ENCODE results near the gene RBM22.
"Not testable (repeated sequence)": the region's sequence is repeated elsewhere in the genome, so short reads cannot be mapped to it uniquely, and the experiment has no call there.

The RBM22 gene

DNA sequence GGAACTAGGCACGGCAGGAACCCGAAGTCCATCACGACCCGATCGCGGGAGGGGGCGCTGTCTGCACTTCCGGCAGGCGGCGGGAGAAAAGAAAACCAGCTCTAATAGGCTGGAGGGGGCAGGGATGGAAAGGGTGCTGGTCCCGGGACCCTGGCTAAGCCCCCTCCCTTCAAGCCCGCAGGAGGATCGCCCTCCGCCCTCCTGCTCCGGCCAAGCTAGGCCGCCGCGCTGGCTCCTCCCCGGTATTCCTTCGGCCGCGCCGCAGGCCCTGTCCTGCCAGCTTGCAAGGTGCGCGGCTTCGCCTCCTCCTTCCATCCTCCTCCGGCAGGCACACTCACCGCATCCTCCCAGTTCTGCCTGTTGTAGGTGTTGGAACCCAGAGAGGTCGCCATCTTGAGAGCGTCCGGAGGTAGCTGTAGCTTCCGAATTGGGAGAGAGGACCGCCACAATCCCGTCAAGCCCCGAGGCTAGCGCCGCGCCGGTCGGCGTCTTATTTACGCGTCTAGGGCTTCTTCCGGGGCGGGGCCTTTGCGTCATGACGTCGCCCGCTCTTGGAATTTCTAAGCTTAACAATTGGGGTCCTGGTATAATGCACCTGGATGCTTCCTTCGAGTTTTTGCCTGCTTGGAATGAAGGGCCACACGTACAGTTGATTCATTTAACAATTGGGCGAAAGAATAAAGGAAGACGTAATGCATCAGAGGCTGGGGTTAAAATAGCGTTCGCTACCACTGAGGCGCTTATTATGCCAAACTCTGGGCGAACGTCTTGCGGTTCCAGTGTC lies at the start of gene RBM22:
TSS of gene RBM22 (minus strand) at position 469 of the 784 bp plus-strand sequence. CDS start at position 392, 77 bp downstream.
- peak; percentile 91 for DNase-seq (ENCODE audit: low read depth)
- TF ChIP-seq, protein P1, sequence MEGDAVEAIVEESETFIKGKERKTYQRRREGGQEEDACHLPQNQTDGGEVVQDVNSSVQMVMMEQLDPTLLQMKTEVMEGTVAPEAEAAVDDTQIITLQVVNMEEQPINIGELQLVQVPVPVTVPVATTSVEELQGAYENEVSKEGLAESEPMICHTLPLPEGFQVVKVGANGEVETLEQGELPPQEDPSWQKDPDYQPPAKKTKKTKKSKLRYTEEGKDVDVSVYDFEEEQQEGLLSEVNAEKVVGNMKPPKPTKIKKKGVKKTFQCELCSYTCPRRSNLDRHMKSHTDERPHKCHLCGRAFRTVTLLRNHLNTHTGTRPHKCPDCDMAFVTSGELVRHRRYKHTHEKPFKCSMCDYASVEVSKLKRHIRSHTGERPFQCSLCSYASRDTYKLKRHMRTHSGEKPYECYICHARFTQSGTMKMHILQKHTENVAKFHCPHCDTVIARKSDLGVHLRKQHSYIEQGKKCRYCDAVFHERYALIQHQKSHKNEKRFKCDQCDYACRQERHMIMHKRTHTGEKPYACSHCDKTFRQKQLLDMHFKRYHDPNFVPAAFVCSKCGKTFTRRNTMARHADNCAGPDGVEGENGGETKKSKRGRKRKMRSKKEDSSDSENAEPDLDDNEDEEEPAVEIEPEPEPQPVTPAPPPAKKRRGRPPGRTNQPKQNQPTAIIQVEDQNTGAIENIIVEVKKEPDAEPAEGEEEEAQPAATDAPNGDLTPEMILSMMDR (IDR thresholded peaks at IDR 0.05; ENCODE audit: low read depth, low read length), result peak; percentile 28
- TF ChIP-seq, protein P2, sequence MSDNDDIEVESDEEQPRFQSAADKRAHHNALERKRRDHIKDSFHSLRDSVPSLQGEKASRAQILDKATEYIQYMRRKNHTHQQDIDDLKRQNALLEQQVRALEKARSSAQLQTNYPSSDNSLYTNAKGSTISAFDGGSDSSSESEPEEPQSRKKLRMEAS (IDR thresholded peaks at IDR 0.05; ENCODE audit: low read depth, low read length), result peak; percentile 30; the same call in 1 of the 2 replicates
- TF ChIP-seq MYC (IDR thresholded peaks at IDR 0.05; ENCODE audit: low read depth, low read length) (peak; percentile 56), POLR2A (IDR thresholded peaks at IDR 0.05; ENCODE audit: extremely low read depth, insufficient read length) (peak; percentile 81)
- H3K4me3 ChIP-seq (ENCODE audit: low read depth, low read length), result peak within 1 kb of the TSS; percentile 100

DNA sequence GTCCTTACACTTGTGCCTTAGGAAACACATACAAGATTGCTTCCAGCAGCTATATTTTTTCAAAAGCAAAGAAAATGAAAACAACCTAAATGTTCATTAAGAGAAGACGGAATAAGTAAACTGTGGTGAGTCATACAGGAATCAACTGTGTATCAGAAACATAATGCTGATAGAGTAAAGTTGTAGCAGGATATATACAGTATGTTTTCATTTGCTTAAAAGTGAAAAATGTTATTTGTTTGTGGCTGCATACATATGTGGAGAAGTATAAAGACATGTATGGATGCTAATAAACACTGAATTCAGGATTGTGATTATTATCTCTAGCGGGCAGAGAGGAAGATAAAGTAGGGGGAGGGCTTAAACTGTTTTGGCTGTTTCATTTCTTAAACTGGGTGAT lies 49.6 kb upstream of the RBM22 start:
- H3K4me3 ChIP-seq (ENCODE audit: low read depth, low read length), result no peak overlapping the region
- no peak for DNase-seq (ENCODE audit: low read depth)
- TF ChIP-seq MYC (IDR thresholded peaks at IDR 0.05; ENCODE audit: low read depth, low read length) (no peak), POLR2A (IDR thresholded peaks at IDR 0.05; ENCODE audit: extremely low read depth, insufficient read length) (no peak)
- TF ChIP-seq, protein P1 (IDR thresholded peaks at IDR 0.05; ENCODE audit: low read depth, low read length), result no peak
- TF ChIP-seq, protein P2 (IDR thresholded peaks at IDR 0.05; ENCODE audit: low read depth, low read length), result no peak

DNA sequence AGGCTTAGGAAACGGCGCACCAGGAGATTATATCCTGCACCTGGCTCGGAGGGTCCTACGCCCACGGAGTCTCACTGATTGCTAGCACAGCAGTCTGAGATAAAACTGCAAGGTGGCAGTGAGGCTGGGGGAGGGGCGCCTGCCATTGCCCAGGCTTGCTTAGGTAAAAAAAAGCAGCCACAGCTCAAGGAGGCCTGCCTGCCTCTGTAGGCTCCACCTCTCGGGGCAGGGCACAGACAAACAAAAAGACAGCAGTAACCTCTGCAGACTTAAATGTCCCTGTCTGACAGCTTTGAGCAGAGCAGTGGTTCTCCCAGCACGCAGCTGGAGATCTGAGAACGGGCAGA lies 42.3 kb upstream of the RBM22 start:
- not testable (repeated sequence) for H3K4me3 ChIP-seq (ENCODE audit: low read depth, low read length); DNase-seq (ENCODE audit: low read depth)

DNA sequence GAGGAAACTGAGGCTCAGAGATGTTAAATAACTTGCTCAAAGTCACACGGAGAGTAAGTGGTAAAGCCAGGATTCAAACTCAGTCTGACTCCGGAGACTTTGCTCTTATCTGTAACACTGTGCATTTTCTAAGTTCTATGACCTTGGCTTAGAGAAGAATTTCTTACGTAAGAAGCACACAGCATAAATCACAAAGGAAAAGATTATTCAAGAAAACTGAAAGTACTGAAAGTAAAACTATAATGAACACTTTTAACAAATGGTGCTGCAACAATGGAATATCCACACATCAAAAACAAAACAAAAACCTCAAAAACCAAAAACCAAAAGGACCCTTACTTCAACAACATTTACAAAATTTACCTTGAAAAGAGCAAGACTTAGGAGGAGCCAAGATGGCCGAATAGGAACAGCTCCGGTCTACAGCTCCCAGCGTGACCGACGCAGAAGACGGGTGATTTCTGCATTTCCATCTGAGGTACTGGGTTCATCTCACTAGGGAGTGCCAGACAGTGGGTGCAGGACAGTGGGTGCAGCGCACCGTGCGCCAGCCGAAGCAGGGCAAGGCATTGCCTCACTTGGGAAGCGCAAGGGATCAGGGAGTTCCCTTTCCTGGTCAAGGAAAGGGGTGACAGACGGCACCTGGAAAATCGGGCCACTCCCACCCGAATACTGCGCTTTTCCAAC lies 41.7 kb upstream of the RBM22 start:
- DNase-seq (ENCODE audit: low read depth); H3K4me3 ChIP-seq (ENCODE audit: low read depth, low read length): not testable (repeated sequence)

DNA sequence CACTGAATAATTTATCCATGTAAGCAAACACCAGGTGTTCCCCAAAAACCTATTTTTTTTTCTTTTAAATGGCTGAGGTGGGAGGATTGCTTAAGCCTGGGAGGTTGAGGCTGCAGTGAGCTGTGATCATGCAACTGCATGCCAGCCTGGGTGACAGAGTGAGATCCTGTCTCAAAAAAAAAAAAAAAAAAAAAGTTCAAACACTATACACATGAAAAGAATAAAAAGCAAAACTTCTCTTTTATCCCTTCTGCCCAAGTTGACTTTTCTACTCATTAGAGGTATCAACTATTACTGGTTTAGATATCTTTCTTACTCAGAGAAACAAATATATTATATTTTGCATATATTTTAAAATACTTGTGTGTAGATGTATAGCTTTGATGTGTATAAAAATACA lies 40.1 kb upstream of the RBM22 start:
- TF ChIP-seq, protein P2 (IDR thresholded peaks at IDR 0.05; ENCODE audit: low read depth, low read length), result no peak
- TF ChIP-seq POLR2A (IDR thresholded peaks at IDR 0.05; ENCODE audit: extremely low read depth, insufficient read length), result no peak
- TF ChIP-seq MYC (IDR thresholded peaks at IDR 0.05; ENCODE audit: low read depth, low read length), result no peak
- TF ChIP-seq, protein P1 (IDR thresholded peaks at IDR 0.05; ENCODE audit: low read depth, low read length), result no peak
- no peak overlapping the region for H3K4me3 ChIP-seq (ENCODE audit: low read depth, low read length)
- DNase-seq (ENCODE audit: low read depth), result no peak

DNA sequence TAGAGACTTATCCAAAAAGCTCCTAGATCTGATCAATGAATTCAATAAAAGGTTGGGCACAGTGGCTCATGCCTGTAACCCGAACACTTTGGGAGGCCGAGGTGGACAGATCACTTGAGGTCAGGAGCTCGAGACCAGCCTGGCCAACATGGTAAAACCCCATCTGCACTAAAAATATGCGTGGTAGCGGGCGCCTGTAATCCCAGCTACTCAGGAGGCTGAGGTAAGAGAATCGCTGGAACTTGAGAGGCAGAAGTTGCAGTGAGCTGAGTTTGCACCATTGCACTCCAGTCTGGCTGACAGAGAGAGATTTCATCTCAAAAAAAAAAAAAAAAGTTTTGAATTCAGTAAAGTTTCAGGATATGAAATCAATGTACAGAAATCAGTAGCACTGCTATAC lies 38.0 kb upstream of the RBM22 start:
- no peak for DNase-seq (ENCODE audit: low read depth)
- TF ChIP-seq, protein P1 (IDR thresholded peaks at IDR 0.05; ENCODE audit: low read depth, low read length), result no peak
- TF ChIP-seq MYC (IDR thresholded peaks at IDR 0.05; ENCODE audit: low read depth, low read length), result no peak
- TF ChIP-seq, protein P2 (IDR thresholded peaks at IDR 0.05; ENCODE audit: low read depth, low read length), result no peak
- no peak for TF ChIP-seq POLR2A (IDR thresholded peaks at IDR 0.05; ENCODE audit: extremely low read depth, insufficient read length)
- H3K4me3 ChIP-seq (ENCODE audit: low read depth, low read length), result no peak overlapping the region

All from NB4 (cell line).